ENCODE data around the gene CNTNAP1.
"Not testable (repeated sequence)": the region's sequence is repeated elsewhere in the genome, so short reads cannot be mapped to it uniquely, and the experiment has no call there.

CNTNAP1 gene

GRCh38 chr17:42686520-42687128 lies 4.3 kb downstream of the CNTNAP1 start:
- DNase-seq, result no peak

- no peak for DNase-seq
Measured at GRCh38 chr17:42687707-42688320, 5.5 kb downstream of the CNTNAP1 start.

GRCh38 chr17:42690596-42690995 lies 8.3 kb downstream of the CNTNAP1 start:
- DNase-seq, result no peak

- DNase-seq, result no peak
Measured at GRCh38 chr17:42691021-42691545, 8.8 kb downstream of the CNTNAP1 start.

GRCh38 chr17:42692489-42692888 lies 10.2 kb downstream of the CNTNAP1 start:
- DNase-seq, result no peak

- DNase-seq, result no peak
Measured at GRCh38 chr17:42694524-42694923, 12.2 kb downstream of the CNTNAP1 start.

GRCh38 chr17:42695500-42695899 lies 13.2 kb downstream of the CNTNAP1 start:
- no peak for DNase-seq

GRCh38 chr17:42697108-42697811 lies 14.9 kb downstream of the CNTNAP1 start:
- no peak for DNase-seq

GRCh38 chr17:42698736-42699414 lies 16.5 kb downstream of the CNTNAP1 start:
- no peak for DNase-seq

- DNase-seq, result no peak
Measured at GRCh38 chr17:42699415-42699740, 17.0 kb downstream of the CNTNAP1 start.

GRCh38 chr17:42700586-42701289 lies 18.4 kb downstream of the CNTNAP1 start:
- no peak for DNase-seq

- no peak for DNase-seq
Measured at GRCh38 chr17:42702446-42702845, 20.1 kb downstream of the CNTNAP1 start.

- DNase-seq, result no peak
Measured at GRCh38 chr17:42704490-42704836, 22.1 kb downstream of the CNTNAP1 start.

- no peak for DNase-seq
Measured at GRCh38 chr17:42704837-42705494, 22.6 kb downstream of the CNTNAP1 start.

- no peak for DNase-seq
Measured at GRCh38 chr17:42706732-42707131, 24.4 kb downstream of the CNTNAP1 start.

GRCh38 chr17:42708588-42708987 lies 26.3 kb downstream of the CNTNAP1 start:
- DNase-seq, result no peak

- no peak for DNase-seq
Measured at GRCh38 chr17:42709561-42709960, 27.2 kb downstream of the CNTNAP1 start.

- DNase-seq, result peak; percentile 54
Measured at GRCh38 chr17:42720996-42721583, 38.8 kb downstream of the CNTNAP1 start.

- no peak for DNase-seq
Measured at GRCh38 chr17:42723636-42724035, 41.3 kb downstream of the CNTNAP1 start.

GRCh38 chr17:42725143-42725542 lies 42.8 kb downstream of the CNTNAP1 start:
- no peak for DNase-seq

GRCh38 chr17:42740699-42741098 lies 58.4 kb downstream of the CNTNAP1 start:
- DNase-seq, result no peak

- DNase-seq, result not testable (repeated sequence)
Measured at GRCh38 chr17:42742916-42743315, 60.6 kb downstream of the CNTNAP1 start.
